ENCODE data around the gene DLGAP4. TPM values are rescaled to one million over a fixed set of nuclear protein-coding genes. Genes with fewer than 3 reads are reported as not detected.
"Not testable (repeated sequence)": the region's sequence is repeated elsewhere in the genome, so short reads cannot be mapped to it uniquely, and the experiment has no call there.

DLGAP4 gene
- total RNA-seq, 2 experiments from 2014 or later, result 40.2 to 44.2 TPM

DNA sequence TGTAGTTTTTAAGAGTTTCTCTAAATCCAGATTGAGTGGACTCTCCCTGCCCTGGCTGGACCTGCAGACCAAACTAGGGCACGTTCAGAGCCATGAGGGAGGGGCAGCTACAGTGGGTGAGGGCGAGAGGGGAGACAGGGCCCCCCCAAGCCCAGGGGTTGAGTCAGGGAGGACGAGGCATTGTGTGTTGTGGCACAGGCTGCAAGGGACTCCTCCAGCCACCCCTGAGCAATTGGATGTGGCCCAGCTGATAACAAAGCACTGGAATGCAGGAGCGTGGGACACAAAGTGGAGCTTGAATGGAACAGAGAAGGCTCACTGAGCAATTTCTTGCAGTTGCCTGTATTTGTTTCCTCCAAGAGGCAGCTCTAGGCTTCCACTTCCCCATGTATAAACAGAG, 191.7 kb downstream of the DLGAP4 start:
- Mint-ChIP-seq H3K36me3 (ENCODE audit: low read depth) (peaks cover 11% of the 10 kb centered on the region), H3K4me1 (peaks cover 15% of the 10 kb centered on the region), H3K9me3 (no peaks in the 10 kb centered on the region), H3K27me3 (no peaks in the 10 kb centered on the region), H3K4me3 (no peak overlapping the region), H3K27ac (no peak overlapping the region)
- DNase-seq, result no peak
- POLR2A ChIA-PET, result no interaction called here
- CTCF ChIA-PET, result interaction anchor here (1.4 kb wide), 1 partner anchor 31 kb away, joined by 3 read pairs; no protein-coding TSS in a partner anchor

DNA sequence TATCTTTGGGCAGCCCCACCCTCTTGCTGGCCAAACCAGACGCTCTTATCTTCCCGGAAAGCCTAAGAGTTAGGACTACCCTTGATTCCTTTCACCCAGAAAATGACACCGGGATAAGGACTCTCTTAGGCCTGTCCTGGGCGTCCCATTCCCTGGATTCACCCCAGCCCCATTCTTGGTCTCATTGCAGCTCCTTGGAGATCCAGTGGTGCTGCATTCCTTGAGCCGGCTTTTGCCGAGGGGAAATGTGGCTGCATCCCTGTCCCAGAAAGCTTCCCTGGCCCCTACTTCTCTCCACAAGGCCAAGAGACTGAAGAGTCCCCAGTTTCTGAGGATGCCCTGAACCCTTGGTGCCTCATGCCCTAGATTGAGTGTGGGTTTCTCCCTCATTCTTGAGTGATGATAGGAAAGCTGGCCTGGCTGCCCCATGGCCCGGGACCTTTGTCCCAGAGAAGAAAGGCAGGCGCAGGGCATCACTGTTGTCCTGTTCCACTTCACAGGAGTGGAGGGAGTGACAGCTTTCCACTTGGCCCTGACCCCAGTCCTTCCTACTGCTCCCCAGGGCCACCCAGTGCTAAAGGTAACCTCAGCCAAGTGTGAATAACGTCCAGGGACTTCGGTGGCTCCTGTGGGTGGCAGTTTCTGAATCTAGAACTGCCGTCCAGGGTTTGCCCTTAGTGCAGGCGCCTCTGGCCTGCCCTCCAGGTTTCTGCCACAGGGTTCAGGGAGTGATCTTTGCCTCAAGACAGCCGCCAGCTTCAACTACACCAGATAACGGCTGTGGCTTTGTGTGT, 192.4 kb downstream of the DLGAP4 start:
- no peak overlapping the region for H3K27ac Mint-ChIP-seq
- no peaks in the 10 kb centered on the region for H3K9me3 Mint-ChIP-seq
- ChIA-PET CTCF (interaction anchor here (0.5 kb wide), 1 partner anchor 106 kb away, joined by 3 read pairs; no protein-coding TSS in a partner anchor), POLR2A (no interaction called here)
- peaks cover 8% of the 10 kb centered on the region for H3K4me1 Mint-ChIP-seq
- H3K27me3 Mint-ChIP-seq, result no peaks in the 10 kb centered on the region
- H3K36me3 Mint-ChIP-seq (ENCODE audit: low read depth), result peaks cover 14% of the 10 kb centered on the region
- no peak overlapping the region for H3K4me3 Mint-ChIP-seq
- no peak for DNase-seq

DNA sequence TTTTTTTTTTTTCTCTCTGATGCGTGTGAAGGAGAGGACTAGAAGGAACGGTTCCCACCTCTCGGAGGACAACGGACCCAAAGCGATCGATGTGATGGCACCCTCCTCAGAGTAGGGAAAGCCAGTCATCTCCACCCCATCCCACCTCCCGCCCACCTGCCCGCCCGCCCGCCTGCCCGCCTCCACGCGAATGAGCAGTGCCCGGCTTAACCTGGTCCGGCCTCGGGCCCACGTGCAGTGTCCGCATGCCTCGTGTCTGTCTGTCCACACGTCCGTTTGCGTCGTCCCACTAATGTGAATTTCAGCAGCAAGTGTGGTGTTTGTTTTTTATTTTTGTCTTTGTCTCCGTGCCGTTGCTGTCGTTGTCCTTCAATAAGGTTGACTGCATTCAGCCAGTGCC, 193.1 kb downstream of the DLGAP4 start:
- POLR2A ChIA-PET, result no interaction called here
- CTCF ChIA-PET, result no interaction called here
- Mint-ChIP-seq H3K27me3 (no peaks in the 10 kb centered on the region), H3K27ac (no peak overlapping the region), H3K9me3 (no peaks in the 10 kb centered on the region), H3K4me3 (no peak overlapping the region), H3K4me1 (peaks cover 3% of the 10 kb centered on the region), H3K36me3 (ENCODE audit: low read depth) (peaks cover 16% of the 10 kb centered on the region)
- no peak for DNase-seq

DNA sequence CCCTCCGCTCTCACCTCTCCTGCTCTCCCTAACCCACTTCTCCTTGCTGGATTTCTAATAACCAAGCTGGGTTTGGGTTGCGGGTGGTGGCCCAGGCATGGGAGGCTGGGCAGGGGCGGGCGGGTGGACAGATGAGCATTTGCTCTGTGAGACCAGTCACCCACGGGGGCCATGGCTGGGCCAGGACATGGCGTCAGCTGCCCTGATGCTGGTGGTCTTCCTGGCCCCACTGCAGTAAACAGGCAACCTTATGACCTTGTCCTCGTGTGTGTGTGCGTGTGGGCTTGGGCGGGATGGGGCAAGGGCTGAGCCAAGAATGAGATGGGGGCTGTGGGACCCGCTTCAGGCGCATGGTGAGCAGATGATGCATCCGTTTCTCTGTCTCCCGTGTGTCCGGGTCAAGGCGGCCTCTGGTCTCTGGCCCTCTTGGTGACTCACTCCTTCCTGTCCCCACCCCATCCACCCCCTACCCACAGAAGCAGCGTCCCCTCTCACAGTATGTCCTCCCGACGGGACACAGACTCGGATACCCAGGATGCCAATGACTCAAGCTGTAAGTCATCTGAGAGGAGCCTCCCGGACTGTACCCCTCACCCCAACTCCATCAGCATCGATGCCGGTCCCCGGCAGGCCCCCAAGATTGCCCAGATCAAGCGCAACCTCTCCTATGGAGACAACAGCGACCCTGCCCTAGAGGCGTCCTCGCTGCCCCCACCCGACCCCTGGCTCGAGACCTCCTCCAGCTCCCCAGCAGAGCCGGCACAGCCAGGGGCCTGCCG, 193.8 kb downstream of the DLGAP4 start:
- POLR2A ChIA-PET, result interaction anchor here (1.3 kb wide), 1 partner anchor 11 kb away, joined by 4 read pairs; no protein-coding TSS in a partner anchor
- H3K4me1 Mint-ChIP-seq, result no peaks in the 10 kb centered on the region
- H3K36me3 Mint-ChIP-seq (ENCODE audit: low read depth), result peaks cover 20% of the 10 kb centered on the region
- H3K9me3 Mint-ChIP-seq, result no peaks in the 10 kb centered on the region
- no peak overlapping the region for H3K4me3 Mint-ChIP-seq
- H3K27me3 Mint-ChIP-seq, result no peaks in the 10 kb centered on the region
- DNase-seq, result no peak
- no peak overlapping the region for H3K27ac Mint-ChIP-seq
- CTCF ChIA-PET, result interaction anchor here (0.7 to 1.4 kb wide), 2 partner anchors 8 to 66 kb away, joined by 4 read pairs; no protein-coding TSS in a partner anchor

GRCh38 chr20:36501367-36502006, 195.3 kb downstream of the DLGAP4 start:
- H3K9me3 Mint-ChIP-seq, result no peaks in the 10 kb centered on the region
- no peaks in the 10 kb centered on the region for H3K27me3 Mint-ChIP-seq
- CTCF ChIA-PET, result interaction anchor here (0.6 to 1.4 kb wide), 2 partner anchors 9 to 148 kb away, joined by 3 to 4 read pairs; no protein-coding TSS in a partner anchor
- no peak overlapping the region for H3K4me3 Mint-ChIP-seq
- no peak overlapping the region for H3K27ac Mint-ChIP-seq
- H3K4me1 Mint-ChIP-seq, result peaks cover 3% of the 10 kb centered on the region
- POLR2A ChIA-PET, result interaction anchor here (0.7 kb wide), 1 partner anchor 10 kb away, joined by 4 read pairs; no protein-coding TSS in a partner anchor
- DNase-seq, result no peak
- H3K36me3 Mint-ChIP-seq (ENCODE audit: low read depth), result peaks cover 19% of the 10 kb centered on the region

DNA sequence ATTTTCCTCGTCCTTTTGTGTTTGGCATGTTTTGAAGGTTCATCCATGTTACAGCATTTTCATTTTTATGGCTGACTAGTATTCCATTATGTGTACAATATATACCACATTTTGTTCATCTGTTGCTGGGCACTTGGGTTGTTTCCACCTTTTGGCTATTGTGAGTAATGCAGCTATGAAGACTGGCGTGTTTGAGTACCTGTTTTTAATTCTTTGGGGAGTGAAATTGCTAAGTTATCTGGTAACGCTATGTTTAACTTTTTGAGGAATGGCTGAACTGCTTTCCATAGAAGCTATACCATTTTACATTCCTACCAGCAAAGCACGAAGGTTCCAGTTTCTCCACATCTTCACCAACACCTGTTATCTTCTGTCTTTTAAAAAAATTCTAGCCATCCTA, 198.2 kb downstream of the DLGAP4 start:
- H3K4me3 Mint-ChIP-seq, result no peak overlapping the region
- DNase-seq, result no peak
- CTCF ChIA-PET, result no interaction called here

DNA sequence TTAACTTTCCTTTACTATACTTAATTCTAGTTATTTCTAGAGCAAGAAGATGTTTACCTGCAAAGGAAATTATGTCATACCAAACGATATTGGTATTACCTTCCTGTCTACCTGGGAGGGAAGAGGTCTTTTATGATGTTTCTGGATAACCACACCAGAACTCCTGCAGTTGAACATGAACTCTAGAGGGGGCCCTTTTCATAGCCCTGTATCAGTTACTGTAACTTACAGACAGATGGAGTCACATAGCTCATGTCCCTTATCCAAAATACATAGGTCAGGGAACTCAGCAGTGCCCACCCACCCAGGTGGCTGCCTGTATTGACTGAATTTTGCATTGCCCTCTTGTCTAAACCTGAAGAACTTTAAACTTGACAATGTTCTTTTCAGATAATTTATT, 200.1 kb downstream of the DLGAP4 start:
- Mint-ChIP-seq H3K9me3 (no peaks in the 10 kb centered on the region), H3K36me3 (ENCODE audit: low read depth) (peaks cover 15% of the 10 kb centered on the region), H3K4me3 (no peak overlapping the region), H3K27me3 (no peaks in the 10 kb centered on the region), H3K4me1 (peaks cover 5% of the 10 kb centered on the region), H3K27ac (no peak overlapping the region)
- POLR2A ChIA-PET, result interaction anchor here (0.9 kb wide), 1 partner anchor 100 kb away, joined by 4 read pairs; the partner anchor contains the start of gene RAB5IF
- CTCF ChIA-PET, result interaction anchor here (0.6 to 2.1 kb wide), 9 partner anchors 12 to 223 kb away, joined by 3 to 9 read pairs (median 5); partner anchors contain the start of gene RAB5IF
- DNase-seq, result no peak

More for the DNA sequence above, 198.2 kb downstream of the DLGAP4 start:
- H3K36me3 Mint-ChIP-seq (ENCODE audit: low read depth), result peaks cover 19% of the 10 kb centered on the region
- H3K27ac Mint-ChIP-seq, result no peak overlapping the region
- H3K4me1 Mint-ChIP-seq, result peaks cover 5% of the 10 kb centered on the region
- POLR2A ChIA-PET, result no interaction called here
- no peaks in the 10 kb centered on the region for H3K9me3 Mint-ChIP-seq
- no peaks in the 10 kb centered on the region for H3K27me3 Mint-ChIP-seq

GRCh38 chr20:36507746-36508145, 201.6 kb downstream of the DLGAP4 start:
- Mint-ChIP-seq H3K27me3 (no peaks in the 10 kb centered on the region), H3K4me1 (peaks cover 5% of the 10 kb centered on the region), H3K4me3 (no peak overlapping the region), H3K27ac (no peak overlapping the region), H3K9me3 (no peaks in the 10 kb centered on the region), H3K36me3 (ENCODE audit: low read depth) (peaks cover 18% of the 10 kb centered on the region)
- ChIA-PET CTCF (no interaction called here), POLR2A (no interaction called here)
- DNase-seq, result no peak

- H3K9me3 Mint-ChIP-seq, result no peaks in the 10 kb centered on the region
- ChIA-PET POLR2A (interaction anchor here (1.2 kb wide), 1 partner anchor 53 kb away, joined by 3 read pairs; no protein-coding TSS in a partner anchor), CTCF (interaction anchor here (0.7 to 1.3 kb wide), 2 partner anchors 27 to 235 kb away, joined by 3 to 4 read pairs; no protein-coding TSS in a partner anchor)
- no peaks in the 10 kb centered on the region for H3K27me3 Mint-ChIP-seq
- H3K4me1 Mint-ChIP-seq, result peaks cover 21% of the 10 kb centered on the region
- no peak for DNase-seq
- H3K27ac Mint-ChIP-seq, result peak overlapping the region; percentile 67
- no peak overlapping the region for H3K4me3 Mint-ChIP-seq
- H3K36me3 Mint-ChIP-seq (ENCODE audit: low read depth), result peaks cover 24% of the 10 kb centered on the region
These were observed 213.0 kb downstream of the DLGAP4 start for GRCh38 chr20:36519012-36519719.

DNA sequence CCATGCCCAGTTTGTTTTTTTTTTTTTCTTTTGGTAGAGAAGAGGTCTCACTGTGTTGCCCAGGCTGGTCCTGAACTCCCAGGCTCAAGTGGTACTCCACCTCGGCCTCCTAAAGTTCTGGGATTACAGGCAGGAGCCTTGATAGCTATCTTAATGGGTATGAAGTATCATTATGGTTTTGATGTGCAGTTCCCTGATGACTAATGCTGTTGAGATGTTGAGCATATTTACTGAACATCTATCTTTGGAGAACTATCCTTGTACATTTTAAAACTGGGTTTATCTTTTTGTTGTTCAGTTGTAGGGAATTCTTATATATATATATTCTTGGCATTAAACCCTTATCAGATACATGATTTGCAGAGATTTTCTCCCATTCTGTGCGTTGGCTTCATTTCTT, 213.8 kb downstream of the DLGAP4 start:
- ChIA-PET CTCF (interaction anchor here (1.3 kb wide), 1 partner anchor 28 kb away, joined by 3 read pairs; no protein-coding TSS in a partner anchor), POLR2A (no interaction called here)
- H3K9me3 Mint-ChIP-seq, result no peaks in the 10 kb centered on the region
- peaks cover 21% of the 10 kb centered on the region for H3K4me1 Mint-ChIP-seq
- no peak overlapping the region for H3K4me3 Mint-ChIP-seq
- DNase-seq, result no peak
- H3K36me3 Mint-ChIP-seq (ENCODE audit: low read depth), result peaks cover 26% of the 10 kb centered on the region
- peak overlapping the region; percentile 67 for H3K27ac Mint-ChIP-seq
- no peaks in the 10 kb centered on the region for H3K27me3 Mint-ChIP-seq

DNA sequence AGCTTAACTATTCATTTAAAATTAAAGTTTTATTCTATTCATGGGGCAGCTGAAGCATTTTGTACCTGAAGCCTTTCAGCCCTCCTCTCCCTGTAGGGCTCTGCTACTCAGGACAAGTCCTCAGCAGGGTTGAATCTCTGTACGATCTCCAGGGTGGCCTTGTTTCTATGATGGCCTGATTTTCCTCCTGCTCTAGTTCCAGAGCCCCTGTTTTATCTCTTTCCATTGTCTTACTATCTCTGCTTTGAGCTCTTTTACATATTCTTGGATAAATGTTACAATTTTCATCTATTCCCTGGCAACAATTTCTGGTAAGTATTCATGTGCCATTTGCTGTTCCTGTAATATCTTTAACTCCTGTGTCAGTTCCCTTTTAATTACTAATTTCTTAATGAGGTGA, 215.4 kb downstream of the DLGAP4 start:
- ChIA-PET CTCF (no interaction called here), POLR2A (no interaction called here)
- no peak for DNase-seq
- Mint-ChIP-seq H3K27me3 (no peaks in the 10 kb centered on the region), H3K4me1 (peaks cover 21% of the 10 kb centered on the region), H3K36me3 (ENCODE audit: low read depth) (peaks cover 36% of the 10 kb centered on the region), H3K27ac (no peak overlapping the region), H3K4me3 (no peak overlapping the region), H3K9me3 (no peaks in the 10 kb centered on the region)

- POLR2A ChIA-PET, H3K27me3 Mint-ChIP-seq, H3K9me3 Mint-ChIP-seq, H3K4me3 Mint-ChIP-seq, DNase-seq, H3K27ac Mint-ChIP-seq: not testable (repeated sequence)
- Mint-ChIP-seq H3K4me1 (peaks cover 21% of the 10 kb centered on the region), H3K36me3 (ENCODE audit: low read depth) (peaks cover 42% of the 10 kb centered on the region)
- CTCF ChIA-PET, result interaction anchor here (0.6 kb wide), 1 partner anchor 427 kb away, joined by 3 read pairs; no protein-coding TSS in a partner anchor
These were observed 216.3 kb downstream of the DLGAP4 start for GRCh38 chr20:36522412-36522811.

All from activated CD4-positive, alpha-beta memory T cell treated with anti-CD3 and anti-CD28 coated beads, Interleukin-2, amount 10 ng/mL, durations not matched to agents 7 days and 5 days (primary cell).